Smooth muscle cell (in vitro differentiated cells): ENCODE results near the gene GADD45A. TPM values are rescaled to one million over a fixed set of nuclear protein-coding genes. Genes with fewer than 3 reads are reported as not detected.

Source experiments
- DNase-seq: peaks from one replicate; lab custom pipeline; 2025; ENCODE audit not compliant: unreplicated experiment; lab: John Stamatoyannopoulos, UW
- H2AFZ ChIP-seq: fragments of 200-600 bp; sonication (generic); 2 replicates; pipeline ENCODE4 v1.6.0; 2016; ENCODE audit warnings: antibody characterized with exemption, low read depth, mild to moderate bottlenecking
- H3F3A ChIP-seq: fragments of 200-600 bp; sonication (generic); 2 replicates; pipeline ENCODE4 v1.6.0; 2017; ENCODE audit warnings: antibody characterized with exemption, low read depth
- H3K27ac ChIP-seq: fragments of 200-600 bp; sonication (generic); 2 replicates; pipeline ENCODE4 v1.5.1; 2016; ENCODE audit warnings: low read depth, mild to moderate bottlenecking
- H3K27me3 ChIP-seq: fragments of 200-600 bp; sonication (generic); 2 replicates; pipeline ENCODE4 v1.6.1; 2016; ENCODE audit warnings: low read depth, mild to moderate bottlenecking
- H3K36me3 ChIP-seq: fragments of 200-600 bp; sonication (generic); 2 replicates; pipeline ENCODE4 v1.5.1; 2016; ENCODE audit warnings: low read depth
- H3K4me1 ChIP-seq: fragments of 200-600 bp; sonication (generic); 2 replicates; pipeline ENCODE4 v1.5.1; 2016; ENCODE audit warnings: low read depth
- H3K4me2 ChIP-seq: fragments of 200-600 bp; sonication (generic); 2 replicates; pipeline ENCODE4 v1.6.0; 2016; ENCODE audit warnings: mild to moderate bottlenecking
- H3K4me3 ChIP-seq: fragments of 200-600 bp; sonication (generic); 2 replicates; pipeline ENCODE4 v1.5.1; 2016; ENCODE audit warnings: mild to moderate bottlenecking
- H3K79me2 ChIP-seq: fragments of 200-600 bp; sonication (generic); 2 replicates; pipeline ENCODE4 v1.6.0; 2016; ENCODE audit warnings: low read depth, mild to moderate bottlenecking
- H3K9ac ChIP-seq: fragments of 200-600 bp; sonication (generic); 2 replicates; pipeline ENCODE4 v1.6.0; 2016; ENCODE audit warnings: low read depth
- H3K9me3 ChIP-seq: fragments of 200-600 bp; sonication (generic); replicated peaks from 2 replicates; pipeline ENCODE4 v1.5.1; 2016; ENCODE audit warnings: low read depth
- H4K20me1 ChIP-seq: fragments of 200-600 bp; sonication (generic); 2 replicates; pipeline ENCODE4 v1.6.0; 2016; ENCODE audit warnings: low read depth
- CTCF ChIP-seq: fragments of 200-600 bp; sonication (generic); IDR thresholded peaks from 2 replicates; pipeline ENCODE4 v1.5.1; 2017; ENCODE audit warnings: borderline replicate concordance, mild to moderate bottlenecking, antibody characterized with exemption; ENCODE audit not compliant: insufficient read depth, poor library complexity, severe bottlenecking
- WGBS: methylation state at CpG from one replicate; pipeline ENCODE4 v1.1.7; 2016; ENCODE audit warnings: low lambda C conversion rate; 5-methylcytosine and 5-hydroxymethylcytosine counted together
- polyA plus RNA-seq: library from polyadenylated mRNA; unstranded; fragments of >200 nt; fragmentation: Nextera tagmentation; extraction: Ambion mirVana; gene quantifications from 2 replicates; pipeline ENCODE4 v1.2.1, GENCODE V29; 2016
- total RNA-seq: library from RNA; depleted of rRNA; stranded (reverse); fragments of >200 nt; gene quantifications from 2 replicates; pipeline ENCODE4 v1.2.3, GENCODE V29; 2014

The GADD45A gene
- total and polyA plus RNA-seq, 2 experiments from 2014 or later: 130 to 205 TPM

- Histone ChIP-seq H3K36me3 (no peaks in the 10 kb centered on the region), H3K9me3 (no peaks in the 10 kb centered on the region), H3K4me3 (no peak overlapping the region), H3F3A (peaks cover 14% of the 10 kb centered on the region), H4K20me1 (no peaks in the 10 kb centered on the region), H2AFZ (no peak overlapping the region), H3K27me3 (no peaks in the 10 kb centered on the region), H3K4me2 (no peak overlapping the region), H3K27ac (no peak overlapping the region), H3K9ac (no peak overlapping the region), H3K4me1 (peaks cover 27% of the 10 kb centered on the region), H3K79me2 (no peaks in the 10 kb centered on the region)
- WGBS: 99% methylated on average over 3 of the region's 3 CpGs
- no peak for DNase-seq
- no peak for TF ChIP-seq CTCF
Observed at GRCh38 chr1:67644566-67644965, 40.4 kb upstream of the GADD45A start.

DNA sequence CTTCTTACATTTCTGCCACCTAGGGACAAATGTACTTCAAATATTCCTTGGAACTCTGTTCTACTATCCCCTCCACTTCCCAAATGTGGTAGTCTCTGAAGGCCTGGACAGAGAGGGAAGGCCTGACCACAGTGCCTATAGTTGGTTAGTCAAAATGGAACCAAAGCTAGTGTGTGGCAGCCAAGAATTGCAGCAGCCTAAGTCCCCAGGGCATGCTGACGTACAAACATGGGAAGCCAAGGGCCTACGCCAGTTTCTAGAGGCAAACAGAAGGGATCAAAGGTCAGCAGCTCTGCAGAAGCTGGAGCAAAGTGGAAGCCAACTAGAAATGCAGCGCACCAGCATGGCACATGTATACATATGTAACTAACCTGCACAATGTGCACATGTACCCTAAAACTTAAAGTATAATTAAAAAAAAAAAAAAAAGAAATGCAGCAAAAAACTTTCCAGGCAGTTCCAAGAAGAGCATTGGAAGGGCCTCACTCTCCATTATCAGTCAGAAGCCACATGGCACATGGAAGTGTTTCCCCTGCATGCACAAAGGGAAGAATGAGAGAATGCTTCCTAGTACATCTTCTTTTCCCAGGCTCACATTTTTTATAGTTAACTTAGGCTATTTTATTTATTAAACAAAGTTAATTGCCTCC, 39.4 kb upstream of the GADD45A start:
- Histone ChIP-seq H3K4me2 (no peak overlapping the region), H3K27ac (no peak overlapping the region), H3K9ac (no peak overlapping the region), H3K79me2 (no peaks in the 10 kb centered on the region), H3K4me3 (no peak overlapping the region), H3F3A (peaks cover 14% of the 10 kb centered on the region), H2AFZ (no peak overlapping the region), H3K4me1 (peaks cover 27% of the 10 kb centered on the region), H4K20me1 (no peaks in the 10 kb centered on the region), H3K36me3 (no peaks in the 10 kb centered on the region), H3K27me3 (no peaks in the 10 kb centered on the region), H3K9me3 (no peaks in the 10 kb centered on the region)
- WGBS: 83% methylated on average over 3 of the region's 3 CpGs
- no peak for DNase-seq
- TF ChIP-seq CTCF: no peak

- no peaks in the 10 kb centered on the region for H3K9me3 ChIP-seq
- H3K79me2 ChIP-seq: no peaks in the 10 kb centered on the region
- 30% methylated on average over 3 of the region's 3 CpGs for WGBS
- no peak for TF ChIP-seq CTCF
- no peak overlapping the region for H3K4me3 ChIP-seq
- H3F3A ChIP-seq: peaks cover 14% of the 10 kb centered on the region
- no peak for DNase-seq
- no peak overlapping the region for H2AFZ ChIP-seq
- no peaks in the 10 kb centered on the region for H3K36me3 ChIP-seq
- no peak overlapping the region for H3K9ac ChIP-seq
- peak overlapping the region; percentile 18 for H3K4me2 ChIP-seq
- peak overlapping the region; percentile 2 for H3K27ac ChIP-seq
- H3K4me1 ChIP-seq: peaks cover 27% of the 10 kb centered on the region
- no peaks in the 10 kb centered on the region for H4K20me1 ChIP-seq
- H3K27me3 ChIP-seq: no peaks in the 10 kb centered on the region
Observed at GRCh38 chr1:67646145-67647035, 38.6 kb upstream of the GADD45A start.
